ENCODE measurements around the gene ATP1B3.

Gene ATP1B3

DNA sequence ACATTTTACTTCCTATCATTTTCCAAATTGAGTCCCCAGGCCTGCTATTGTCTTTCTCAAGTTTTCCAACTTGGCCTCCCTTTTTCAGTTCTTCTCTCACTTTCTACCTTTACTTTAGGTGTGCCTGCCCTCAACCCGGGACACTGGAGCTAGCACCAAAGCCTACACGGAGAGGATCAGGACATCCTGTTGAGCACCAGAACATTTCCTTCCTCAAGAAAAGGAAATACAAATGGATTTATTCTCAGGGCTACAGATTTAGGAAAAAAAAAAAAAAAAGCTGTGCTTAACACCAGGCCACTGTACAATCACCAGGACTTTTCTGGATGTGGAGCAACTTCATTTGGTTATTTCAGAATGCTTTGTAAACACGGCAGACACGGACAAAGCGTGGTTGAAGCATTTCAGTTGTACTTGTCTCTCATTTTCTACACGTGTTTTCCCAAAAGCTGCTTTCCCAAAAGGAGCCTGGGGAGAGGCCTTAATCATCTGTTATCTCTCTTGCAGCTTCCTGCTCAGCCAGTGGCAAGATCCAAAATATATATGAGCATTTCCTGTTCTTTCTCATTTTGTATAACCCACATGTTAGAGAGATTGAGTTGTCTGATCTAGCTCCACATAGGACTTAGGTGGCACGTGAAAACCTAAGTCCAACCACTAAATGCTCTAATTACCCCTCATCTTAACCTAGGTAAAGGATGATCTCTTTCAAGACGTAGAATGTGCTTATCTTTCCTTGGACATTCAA lies 15.5 kb upstream of the ATP1B3 start:
- TF ChIP-seq, protein P1, sequence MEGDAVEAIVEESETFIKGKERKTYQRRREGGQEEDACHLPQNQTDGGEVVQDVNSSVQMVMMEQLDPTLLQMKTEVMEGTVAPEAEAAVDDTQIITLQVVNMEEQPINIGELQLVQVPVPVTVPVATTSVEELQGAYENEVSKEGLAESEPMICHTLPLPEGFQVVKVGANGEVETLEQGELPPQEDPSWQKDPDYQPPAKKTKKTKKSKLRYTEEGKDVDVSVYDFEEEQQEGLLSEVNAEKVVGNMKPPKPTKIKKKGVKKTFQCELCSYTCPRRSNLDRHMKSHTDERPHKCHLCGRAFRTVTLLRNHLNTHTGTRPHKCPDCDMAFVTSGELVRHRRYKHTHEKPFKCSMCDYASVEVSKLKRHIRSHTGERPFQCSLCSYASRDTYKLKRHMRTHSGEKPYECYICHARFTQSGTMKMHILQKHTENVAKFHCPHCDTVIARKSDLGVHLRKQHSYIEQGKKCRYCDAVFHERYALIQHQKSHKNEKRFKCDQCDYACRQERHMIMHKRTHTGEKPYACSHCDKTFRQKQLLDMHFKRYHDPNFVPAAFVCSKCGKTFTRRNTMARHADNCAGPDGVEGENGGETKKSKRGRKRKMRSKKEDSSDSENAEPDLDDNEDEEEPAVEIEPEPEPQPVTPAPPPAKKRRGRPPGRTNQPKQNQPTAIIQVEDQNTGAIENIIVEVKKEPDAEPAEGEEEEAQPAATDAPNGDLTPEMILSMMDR (IDR thresholded peaks at IDR 0.05; ENCODE audit: low read depth, low read length, missing control alignments), result no peak
- in situ Hi-C loops (cut with HindIII; ENCODE audit: low pct_ligation_motif_present, low sequenced_read_pairs), result no loop called here
- no peak overlapping the region for H3K27ac ChIP-seq

DNA sequence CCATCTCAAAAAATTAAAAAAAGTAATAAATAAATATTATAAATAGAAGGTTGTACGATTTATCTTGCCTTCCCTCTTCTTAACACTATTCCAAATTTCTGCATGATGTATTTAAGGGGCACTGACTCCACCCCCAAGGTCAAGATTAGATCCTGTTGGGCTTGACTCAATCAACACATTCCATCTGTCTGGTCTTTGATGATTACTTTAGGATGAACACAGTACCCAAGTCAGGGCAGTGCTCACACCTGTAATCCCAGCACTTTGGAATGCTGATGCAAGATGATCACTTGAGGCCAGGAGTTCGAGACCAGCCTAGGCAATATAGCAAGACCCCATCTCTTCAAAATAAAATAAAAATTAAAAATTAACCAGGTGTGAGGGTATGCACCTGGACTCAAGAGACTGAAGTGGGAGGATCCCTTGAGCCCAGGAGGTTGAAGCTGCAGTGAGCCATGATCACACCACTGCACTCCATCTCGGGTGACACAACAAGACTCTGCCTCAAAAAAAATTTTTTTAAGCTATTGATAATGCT lies 14.1 kb upstream of the ATP1B3 start:
- Histone ChIP-seq H3K27ac (no peak overlapping the region), H3K4me3 (ENCODE audit: low read depth, low read length) (no peak overlapping the region), H3K36me3 (replicated peaks) (no peaks in the 10 kb centered on the region), H3K27me3 (replicated peaks) (no peaks in the 10 kb centered on the region)
- no peak for DNase-seq
- TF ChIP-seq, protein P1 (IDR thresholded peaks at IDR 0.05; ENCODE audit: low read depth, low read length, missing control alignments), result no peak
- in situ Hi-C loops (cut with HindIII; ENCODE audit: low pct_ligation_motif_present, low sequenced_read_pairs), result no loop called here

More for the DNA sequence above, 15.5 kb upstream of the ATP1B3 start:
- H3K36me3 ChIP-seq (replicated peaks), result no peaks in the 10 kb centered on the region
- no peaks in the 10 kb centered on the region for H3K27me3 ChIP-seq (replicated peaks)
- H3K4me3 ChIP-seq (ENCODE audit: low read depth, low read length), result no peak overlapping the region
- peak; percentile 20 for DNase-seq

DNA sequence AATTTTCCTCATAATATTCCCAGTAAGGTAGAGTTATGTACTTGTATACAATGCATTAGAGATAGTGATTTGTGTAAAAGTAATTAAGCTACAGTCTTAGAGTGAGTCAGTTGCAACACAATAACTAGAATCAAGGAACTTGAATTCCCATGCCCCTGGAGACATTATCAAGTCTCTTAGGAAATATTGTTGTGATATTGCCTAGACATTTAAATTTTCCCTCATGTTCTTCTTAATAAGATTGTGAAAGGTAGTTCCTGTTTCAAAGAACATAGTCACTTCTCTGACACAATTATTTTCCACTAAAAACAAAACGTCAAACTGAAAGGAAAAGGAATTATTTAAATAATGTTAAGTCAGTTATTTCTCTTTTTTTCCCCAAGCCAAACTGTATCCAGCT lies 13.0 kb upstream of the ATP1B3 start:
- TF ChIP-seq, protein P1 (IDR thresholded peaks at IDR 0.05; ENCODE audit: low read depth, low read length, missing control alignments), result no peak
- no peak for DNase-seq
- in situ Hi-C loops (cut with HindIII; ENCODE audit: low pct_ligation_motif_present, low sequenced_read_pairs), result no loop called here
- H3K27ac ChIP-seq, result no peak overlapping the region
- H3K36me3 ChIP-seq (replicated peaks), result no peaks in the 10 kb centered on the region
- no peak overlapping the region for H3K4me3 ChIP-seq (ENCODE audit: low read depth, low read length)
- no peaks in the 10 kb centered on the region for H3K27me3 ChIP-seq (replicated peaks)

DNA sequence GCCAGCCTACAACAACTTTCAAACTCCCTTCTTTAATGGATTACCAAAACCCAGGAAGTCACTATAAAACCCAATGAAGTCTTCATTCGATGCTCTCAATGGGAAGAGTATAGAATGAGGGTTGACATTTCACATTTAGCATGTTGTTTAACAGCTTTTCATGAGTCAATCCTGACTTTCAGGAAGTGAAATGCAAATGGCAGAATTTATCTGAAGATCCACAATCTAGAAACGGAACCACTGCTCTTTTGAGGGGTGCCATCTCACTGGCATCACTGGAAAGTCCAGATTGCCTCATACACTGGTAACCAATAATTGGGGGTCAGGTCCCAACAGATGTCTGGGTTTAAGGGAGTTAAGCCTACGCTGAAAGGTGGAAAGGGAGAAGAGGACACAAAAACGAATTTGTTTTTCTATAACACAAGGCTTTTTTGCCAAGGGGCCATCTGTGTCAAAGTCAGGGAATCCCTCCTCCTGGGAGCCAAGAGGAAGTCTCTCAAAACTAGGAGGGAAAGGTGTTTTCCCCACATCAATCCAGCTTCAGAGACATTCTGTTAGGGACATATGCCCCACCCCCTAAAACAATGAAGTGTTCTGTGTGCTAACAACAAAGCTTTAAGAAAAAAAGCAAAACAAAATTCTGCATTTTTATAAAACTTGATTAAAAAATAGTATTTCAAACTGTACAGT lies 12.0 kb upstream of the ATP1B3 start:
- Histone ChIP-seq H3K36me3 (replicated peaks) (no peaks in the 10 kb centered on the region), H3K27me3 (replicated peaks) (no peaks in the 10 kb centered on the region), H3K27ac (no peak overlapping the region), H3K4me3 (ENCODE audit: low read depth, low read length) (no peak overlapping the region)
- in situ Hi-C loops (cut with HindIII; ENCODE audit: low pct_ligation_motif_present, low sequenced_read_pairs), result no loop called here
- TF ChIP-seq, protein P1 (IDR thresholded peaks at IDR 0.05; ENCODE audit: low read depth, low read length, missing control alignments), result no peak
- no peak for DNase-seq

DNA sequence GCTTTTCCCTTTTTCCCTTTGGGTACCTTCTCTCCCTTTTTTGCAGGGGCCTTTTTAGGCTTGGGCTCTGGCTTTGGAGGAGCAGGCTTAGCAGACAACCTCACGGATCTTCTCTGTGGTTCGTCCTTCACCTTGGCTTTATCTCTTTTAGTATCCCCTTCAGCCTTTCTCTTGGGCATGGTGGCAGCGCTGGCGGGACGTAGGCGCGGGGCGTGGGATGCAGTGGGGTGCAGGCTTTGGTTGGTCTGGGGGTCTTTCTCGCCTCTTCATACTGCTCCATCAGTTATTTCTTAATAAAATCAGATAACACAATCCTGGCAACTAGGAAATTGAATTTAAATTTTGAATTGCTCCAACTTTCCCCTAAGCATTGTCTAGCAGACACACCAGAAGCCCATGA lies 11.3 kb upstream of the ATP1B3 start:
- no peak overlapping the region for H3K27ac ChIP-seq
- no peaks in the 10 kb centered on the region for H3K36me3 ChIP-seq (replicated peaks)
- DNase-seq, result no peak
- TF ChIP-seq, protein P1 (IDR thresholded peaks at IDR 0.05; ENCODE audit: low read depth, low read length, missing control alignments), result no peak
- no peaks in the 10 kb centered on the region for H3K27me3 ChIP-seq (replicated peaks)
- H3K4me3 ChIP-seq (ENCODE audit: low read depth, low read length), result no peak overlapping the region
- in situ Hi-C loops (cut with HindIII; ENCODE audit: low pct_ligation_motif_present, low sequenced_read_pairs), result no loop called here

Data from brain microvascular endothelial cell (primary cell).